Measurements from ENCODE around the gene MEA1. TPM values are rescaled to one million over a fixed set of nuclear protein-coding genes. Genes with fewer than 3 reads are reported as not detected.

Gene MEA1
- total and polyA plus RNA-seq, 2 donors (not counting 1 experiment from before 2014, with no cell fraction given): 60.9 to 81.0 TPM

DNA sequence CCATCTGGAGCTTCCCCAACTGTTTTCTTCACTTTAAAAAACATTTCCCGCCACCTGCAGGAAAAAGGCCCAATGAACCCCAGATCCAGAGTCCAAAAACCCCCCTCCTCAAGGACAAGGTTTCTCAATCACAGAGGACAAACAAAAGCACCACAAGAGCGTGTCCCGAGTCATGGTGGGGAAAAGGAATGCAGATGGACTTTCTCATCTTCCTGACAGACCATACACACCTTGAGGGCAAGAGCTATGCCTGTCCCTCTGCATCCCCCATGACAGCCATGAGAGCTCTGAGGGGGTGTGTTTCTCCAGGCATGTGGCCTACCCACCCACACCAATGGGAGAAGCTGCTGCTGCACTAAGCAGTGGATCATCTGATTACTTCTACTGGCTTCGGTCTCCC lies 43.8 kb downstream of the MEA1 start:
- Histone ChIP-seq H2AFZ (ENCODE audit: low read length) (no peak overlapping the region), H3K36me3 (ENCODE audit: control insufficient read depth, insufficient read depth, low read length) (peaks cover 8% of the 10 kb centered on the region), H3K79me2 (ENCODE audit: control insufficient read depth, insufficient read depth, low read length) (no peaks in the 10 kb centered on the region), H3K4me1 (ENCODE audit: control insufficient read depth, extremely low read depth, insufficient read depth, low read length) (no peaks in the 10 kb centered on the region), H3K27ac (ENCODE audit: insufficient read depth, low read length) (no peak overlapping the region), H3K27me3 (ENCODE audit: control insufficient read depth, insufficient read depth, low read length) (no peaks in the 10 kb centered on the region), H4K20me1 (ENCODE audit: control insufficient read depth, extremely low read depth, insufficient read depth, low read length) (no peaks in the 10 kb centered on the region), H3K9ac (ENCODE audit: insufficient read depth, low read length) (no peak overlapping the region), H3K9me3 (ENCODE audit: control insufficient read depth, insufficient read depth, low read depth, low read length) (no peaks in the 10 kb centered on the region), H3K4me2 (ENCODE audit: extremely low read depth, insufficient read depth, low read length) (no peak overlapping the region), H3K4me3 (replicated peaks in 1 of 4; ENCODE audit: control extremely low read depth in 1 of 4, insufficient read depth in 1 of 4, low read depth in 3 of 4, low read length in 4 of 4) (no peak overlapping the region)
- TF ChIP-seq, protein P1, sequence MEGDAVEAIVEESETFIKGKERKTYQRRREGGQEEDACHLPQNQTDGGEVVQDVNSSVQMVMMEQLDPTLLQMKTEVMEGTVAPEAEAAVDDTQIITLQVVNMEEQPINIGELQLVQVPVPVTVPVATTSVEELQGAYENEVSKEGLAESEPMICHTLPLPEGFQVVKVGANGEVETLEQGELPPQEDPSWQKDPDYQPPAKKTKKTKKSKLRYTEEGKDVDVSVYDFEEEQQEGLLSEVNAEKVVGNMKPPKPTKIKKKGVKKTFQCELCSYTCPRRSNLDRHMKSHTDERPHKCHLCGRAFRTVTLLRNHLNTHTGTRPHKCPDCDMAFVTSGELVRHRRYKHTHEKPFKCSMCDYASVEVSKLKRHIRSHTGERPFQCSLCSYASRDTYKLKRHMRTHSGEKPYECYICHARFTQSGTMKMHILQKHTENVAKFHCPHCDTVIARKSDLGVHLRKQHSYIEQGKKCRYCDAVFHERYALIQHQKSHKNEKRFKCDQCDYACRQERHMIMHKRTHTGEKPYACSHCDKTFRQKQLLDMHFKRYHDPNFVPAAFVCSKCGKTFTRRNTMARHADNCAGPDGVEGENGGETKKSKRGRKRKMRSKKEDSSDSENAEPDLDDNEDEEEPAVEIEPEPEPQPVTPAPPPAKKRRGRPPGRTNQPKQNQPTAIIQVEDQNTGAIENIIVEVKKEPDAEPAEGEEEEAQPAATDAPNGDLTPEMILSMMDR (conservative IDR thresholded peaks at IDR 0.05 in 1 of 2, IDR thresholded peaks at IDR 0.05 in 1 of 2; ENCODE audit: low read depth in 1 of 2, low read length in 2 of 2): no peak
- no peak for TF ChIP-seq EZH2 (IDR thresholded peaks at IDR 0.05; ENCODE audit: low read length, missing control alignments)
- no peak for DNase-seq (ENCODE audit: low read depth in 2 of 2)

DNA sequence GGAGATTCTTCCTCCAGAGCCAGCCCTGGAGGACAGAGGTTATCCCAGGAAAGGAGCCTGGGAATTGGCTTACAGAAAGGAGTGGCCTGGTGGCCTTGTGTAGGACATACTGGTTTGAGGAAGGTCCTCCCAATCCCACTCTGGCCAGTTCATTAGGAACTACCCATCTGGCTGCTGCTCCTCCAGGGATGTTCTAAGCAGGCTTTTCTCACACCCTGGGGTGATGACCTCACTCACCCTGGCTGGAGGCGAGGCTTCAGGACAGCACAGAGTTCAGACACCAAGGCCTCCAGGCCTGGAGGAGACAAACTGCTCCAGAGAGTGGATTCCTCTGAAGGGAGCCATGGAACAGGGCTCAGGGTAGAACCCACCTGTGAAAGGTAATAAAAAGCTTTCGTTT lies 44.3 kb downstream of the MEA1 start:
- Histone ChIP-seq H3K4me1 (ENCODE audit: control insufficient read depth, extremely low read depth, insufficient read depth, low read length) (no peaks in the 10 kb centered on the region), H3K4me3 (replicated peaks in 1 of 4; ENCODE audit: control extremely low read depth in 1 of 4, insufficient read depth in 1 of 4, low read depth in 3 of 4, low read length in 4 of 4) (no peak overlapping the region), H3K9me3 (ENCODE audit: control insufficient read depth, insufficient read depth, low read depth, low read length) (no peaks in the 10 kb centered on the region), H4K20me1 (ENCODE audit: control insufficient read depth, extremely low read depth, insufficient read depth, low read length) (no peaks in the 10 kb centered on the region), H3K79me2 (ENCODE audit: control insufficient read depth, insufficient read depth, low read length) (no peaks in the 10 kb centered on the region), H3K4me2 (ENCODE audit: extremely low read depth, insufficient read depth, low read length) (no peak overlapping the region), H2AFZ (ENCODE audit: low read length) (no peak overlapping the region), H3K36me3 (ENCODE audit: control insufficient read depth, insufficient read depth, low read length) (peaks cover 8% of the 10 kb centered on the region), H3K27me3 (ENCODE audit: control insufficient read depth, insufficient read depth, low read length) (no peaks in the 10 kb centered on the region), H3K27ac (ENCODE audit: insufficient read depth, low read length) (no peak overlapping the region), H3K9ac (ENCODE audit: insufficient read depth, low read length) (no peak overlapping the region)
- no peak for DNase-seq (ENCODE audit: low read depth in 2 of 2)
- TF ChIP-seq, protein P1 (conservative IDR thresholded peaks at IDR 0.05 in 1 of 2, IDR thresholded peaks at IDR 0.05 in 1 of 2; ENCODE audit: low read depth in 1 of 2, low read length in 2 of 2): no peak
- no peak for TF ChIP-seq EZH2 (IDR thresholded peaks at IDR 0.05; ENCODE audit: low read length, missing control alignments)

DNA sequence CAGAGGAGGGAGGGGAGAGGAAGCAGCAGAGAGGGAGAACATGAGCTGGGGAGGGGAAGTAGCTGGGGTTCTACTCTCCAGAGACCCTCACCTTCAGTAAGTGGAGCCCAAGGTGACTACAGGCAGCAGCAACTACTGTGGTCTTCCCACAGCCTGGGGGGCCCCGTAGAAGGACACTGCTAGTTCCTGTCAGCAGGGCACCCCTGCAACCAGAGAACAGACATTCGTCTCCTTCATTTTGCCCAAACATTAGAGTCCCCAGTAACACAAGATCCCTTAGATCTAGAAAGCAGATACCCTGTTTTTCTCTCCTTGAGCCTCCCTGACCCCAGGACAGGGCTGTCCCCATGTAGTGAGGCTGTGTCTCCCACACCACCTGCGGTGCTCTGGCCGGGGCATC lies 45.0 kb downstream of the MEA1 start:
- Histone ChIP-seq H4K20me1 (ENCODE audit: control insufficient read depth, extremely low read depth, insufficient read depth, low read length) (no peaks in the 10 kb centered on the region), H3K9me3 (ENCODE audit: control insufficient read depth, insufficient read depth, low read depth, low read length) (no peaks in the 10 kb centered on the region), H3K4me2 (ENCODE audit: extremely low read depth, insufficient read depth, low read length) (no peak overlapping the region), H3K79me2 (ENCODE audit: control insufficient read depth, insufficient read depth, low read length) (no peaks in the 10 kb centered on the region), H3K27me3 (ENCODE audit: control insufficient read depth, insufficient read depth, low read length) (no peaks in the 10 kb centered on the region), H3K36me3 (ENCODE audit: control insufficient read depth, insufficient read depth, low read length) (peaks cover 9% of the 10 kb centered on the region), H3K4me3 (replicated peaks in 1 of 4; ENCODE audit: control extremely low read depth in 1 of 4, insufficient read depth in 1 of 4, low read depth in 3 of 4, low read length in 4 of 4) (no peak overlapping the region), H3K27ac (ENCODE audit: insufficient read depth, low read length) (no peak overlapping the region), H3K4me1 (ENCODE audit: control insufficient read depth, extremely low read depth, insufficient read depth, low read length) (no peaks in the 10 kb centered on the region), H3K9ac (ENCODE audit: insufficient read depth, low read length) (no peak overlapping the region), H2AFZ (ENCODE audit: low read length) (no peak overlapping the region)
- no peak for DNase-seq (ENCODE audit: low read depth in 2 of 2)
- TF ChIP-seq, protein P1 (conservative IDR thresholded peaks at IDR 0.05 in 1 of 2, IDR thresholded peaks at IDR 0.05 in 1 of 2; ENCODE audit: low read depth in 1 of 2, low read length in 2 of 2): no peak
- no peak for TF ChIP-seq EZH2 (IDR thresholded peaks at IDR 0.05; ENCODE audit: low read length, missing control alignments)
